ENCODE results near the gene XIRP2. TPM values are rescaled to one million over a fixed set of nuclear protein-coding genes. Genes with fewer than 3 reads are reported as not detected.

XIRP2 gene
- total and polyA plus RNA-seq, 4 donors, result under 0.01 to 0.14 (median 0.01) TPM; not detected in 1

DNA sequence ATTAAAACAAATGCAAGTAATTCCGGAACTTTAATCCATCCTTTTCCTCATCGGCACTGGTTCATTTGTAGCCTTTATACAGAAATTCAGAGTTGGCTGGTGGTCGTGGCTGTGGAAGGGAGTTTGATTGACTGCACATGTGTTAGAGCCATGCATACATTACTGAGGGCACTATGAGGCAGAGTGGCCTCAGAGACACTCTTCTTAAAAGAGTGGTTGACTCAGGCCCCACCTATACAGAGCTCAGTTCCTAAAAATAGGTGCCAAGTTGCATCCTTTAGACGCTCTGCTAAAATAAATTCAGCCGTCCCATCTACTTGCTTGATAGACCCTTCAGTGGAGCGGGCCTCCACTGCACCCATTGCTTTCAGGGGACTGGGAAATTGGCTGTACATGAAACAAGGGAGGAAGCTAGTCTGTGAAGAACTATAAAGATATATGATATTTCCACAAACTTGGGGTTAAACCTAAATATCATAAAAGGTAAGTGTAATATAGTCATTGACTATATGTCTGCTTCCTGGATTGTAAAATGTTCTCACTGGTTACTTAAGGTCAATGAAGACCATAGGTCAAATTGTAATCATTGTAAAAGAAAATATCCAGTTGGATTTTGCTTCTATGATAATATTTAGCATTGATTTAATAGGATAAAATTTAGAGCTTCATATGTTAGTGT, 298.9 kb downstream of the XIRP2 start:
- no peaks in the 10 kb centered on the region for H3K27me3 ChIP-seq (ENCODE audit: control insufficient read depth in 4 of 4, insufficient read depth in 4 of 4, low read length in 3 of 4)
- H3K9me3 ChIP-seq (ENCODE audit: control insufficient read depth in 4 of 4, low read length in 3 of 4), result no peaks in the 10 kb centered on the region
- WGBS, result 84% methylated on average over 6 of the region's 6 CpGs
- H3K27ac ChIP-seq (ENCODE audit: low read depth in 1 of 2, low read length in 2 of 2), result no peak overlapping the region
- no peaks in the 10 kb centered on the region for H3K4me1 ChIP-seq (ENCODE audit: control insufficient read depth in 4 of 4, insufficient read depth in 4 of 4, low read length in 3 of 4)
- TF ChIP-seq JUND (IDR thresholded peaks at IDR 0.05), result no peak
- no peak for TF ChIP-seq EGR1 (IDR thresholded peaks at IDR 0.05; ENCODE audit: low read depth in 2 of 2)
- DNase-seq (ENCODE audit: low spot score), result no peak
- H3K9ac ChIP-seq (ENCODE audit: low read depth in 1 of 2, low read length in 2 of 2), result no peak overlapping the region
- H3K36me3 ChIP-seq (ENCODE audit: control insufficient read depth in 4 of 4, insufficient read depth in 3 of 4, low read depth in 1 of 4, low read length in 3 of 4), result no peaks in the 10 kb centered on the region
- H3K4me3 ChIP-seq (ENCODE audit: low read depth in 1 of 3, low read length in 3 of 3), result no peak overlapping the region

DNA sequence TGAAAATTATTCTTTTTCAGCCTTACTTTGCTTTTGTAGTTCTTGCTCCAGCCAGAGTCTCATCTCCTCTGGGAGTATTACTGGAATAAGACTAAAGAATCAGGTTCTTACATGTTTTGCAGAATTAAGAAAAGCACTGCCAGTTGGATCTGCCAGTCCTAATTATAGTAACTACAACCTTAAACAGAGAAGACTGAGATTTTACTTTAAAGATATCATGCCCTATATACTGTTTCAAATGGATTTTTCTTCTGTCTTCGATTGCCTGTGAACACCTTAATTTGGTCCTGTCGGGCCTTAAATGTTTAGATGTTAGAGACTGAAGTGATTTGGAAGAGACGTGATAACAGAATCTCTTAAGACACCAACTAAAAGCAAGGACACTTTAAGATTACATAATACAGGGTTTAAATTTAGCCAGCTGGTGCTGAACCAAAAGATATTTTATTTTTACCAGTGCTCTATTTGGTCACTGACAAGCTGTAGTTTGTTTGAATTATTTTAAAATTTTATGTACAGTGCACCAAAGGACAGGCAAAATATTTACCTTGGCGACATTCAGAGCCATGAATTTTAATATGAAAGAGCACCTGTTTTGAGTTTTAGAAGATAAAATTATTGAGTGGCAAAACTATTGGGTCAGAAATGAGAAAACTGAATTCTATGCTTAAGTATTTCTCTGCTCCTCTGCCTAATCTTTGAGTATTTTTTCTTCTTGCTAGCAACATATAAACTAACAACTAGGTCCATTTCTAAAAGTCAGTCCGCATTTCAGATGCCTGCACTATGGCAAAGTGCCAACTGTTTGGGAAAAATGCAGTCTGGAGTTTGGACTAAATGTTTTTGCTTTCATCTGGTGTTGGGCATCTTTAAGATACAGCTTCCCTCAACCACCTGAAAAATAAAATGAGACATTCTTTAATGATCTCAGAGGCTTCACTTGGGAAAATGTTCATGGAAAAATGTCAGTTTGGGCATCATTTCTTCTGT, 300.0 kb downstream of the XIRP2 start:
- Histone ChIP-seq H3K9ac (ENCODE audit: low read depth in 1 of 2, low read length in 2 of 2) (no peak overlapping the region), H3K4me1 (ENCODE audit: control insufficient read depth in 4 of 4, insufficient read depth in 4 of 4, low read length in 3 of 4) (no peaks in the 10 kb centered on the region), H3K27me3 (ENCODE audit: control insufficient read depth in 4 of 4, insufficient read depth in 4 of 4, low read length in 3 of 4) (no peaks in the 10 kb centered on the region), H3K4me3 (ENCODE audit: low read depth in 1 of 3, low read length in 3 of 3) (no peak overlapping the region), H3K9me3 (ENCODE audit: control insufficient read depth in 4 of 4, low read length in 3 of 4) (no peaks in the 10 kb centered on the region), H3K27ac (ENCODE audit: low read depth in 1 of 2, low read length in 2 of 2) (no peak overlapping the region), H3K36me3 (ENCODE audit: control insufficient read depth in 4 of 4, insufficient read depth in 3 of 4, low read depth in 1 of 4, low read length in 3 of 4) (no peaks in the 10 kb centered on the region)
- WGBS, result 67% methylated on average over 5 of the region's 5 CpGs
- TF ChIP-seq, protein P1, sequence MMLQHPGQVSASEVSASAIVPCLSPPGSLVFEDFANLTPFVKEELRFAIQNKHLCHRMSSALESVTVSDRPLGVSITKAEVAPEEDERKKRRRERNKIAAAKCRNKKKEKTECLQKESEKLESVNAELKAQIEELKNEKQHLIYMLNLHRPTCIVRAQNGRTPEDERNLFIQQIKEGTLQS (IDR thresholded peaks at IDR 0.05), result no peak
- TF ChIP-seq, protein P2, sequence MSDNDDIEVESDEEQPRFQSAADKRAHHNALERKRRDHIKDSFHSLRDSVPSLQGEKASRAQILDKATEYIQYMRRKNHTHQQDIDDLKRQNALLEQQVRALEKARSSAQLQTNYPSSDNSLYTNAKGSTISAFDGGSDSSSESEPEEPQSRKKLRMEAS (IDR thresholded peaks at IDR 0.05), result no peak
- TF ChIP-seq TAF1 (conservative IDR thresholded peaks at IDR 0.05), result no peak
- no peak for TF ChIP-seq FOXA1 (IDR thresholded peaks at IDR 0.05)
- TF ChIP-seq FOXA2 (IDR thresholded peaks at IDR 0.05), result no peak
- TF ChIP-seq, protein P3, sequence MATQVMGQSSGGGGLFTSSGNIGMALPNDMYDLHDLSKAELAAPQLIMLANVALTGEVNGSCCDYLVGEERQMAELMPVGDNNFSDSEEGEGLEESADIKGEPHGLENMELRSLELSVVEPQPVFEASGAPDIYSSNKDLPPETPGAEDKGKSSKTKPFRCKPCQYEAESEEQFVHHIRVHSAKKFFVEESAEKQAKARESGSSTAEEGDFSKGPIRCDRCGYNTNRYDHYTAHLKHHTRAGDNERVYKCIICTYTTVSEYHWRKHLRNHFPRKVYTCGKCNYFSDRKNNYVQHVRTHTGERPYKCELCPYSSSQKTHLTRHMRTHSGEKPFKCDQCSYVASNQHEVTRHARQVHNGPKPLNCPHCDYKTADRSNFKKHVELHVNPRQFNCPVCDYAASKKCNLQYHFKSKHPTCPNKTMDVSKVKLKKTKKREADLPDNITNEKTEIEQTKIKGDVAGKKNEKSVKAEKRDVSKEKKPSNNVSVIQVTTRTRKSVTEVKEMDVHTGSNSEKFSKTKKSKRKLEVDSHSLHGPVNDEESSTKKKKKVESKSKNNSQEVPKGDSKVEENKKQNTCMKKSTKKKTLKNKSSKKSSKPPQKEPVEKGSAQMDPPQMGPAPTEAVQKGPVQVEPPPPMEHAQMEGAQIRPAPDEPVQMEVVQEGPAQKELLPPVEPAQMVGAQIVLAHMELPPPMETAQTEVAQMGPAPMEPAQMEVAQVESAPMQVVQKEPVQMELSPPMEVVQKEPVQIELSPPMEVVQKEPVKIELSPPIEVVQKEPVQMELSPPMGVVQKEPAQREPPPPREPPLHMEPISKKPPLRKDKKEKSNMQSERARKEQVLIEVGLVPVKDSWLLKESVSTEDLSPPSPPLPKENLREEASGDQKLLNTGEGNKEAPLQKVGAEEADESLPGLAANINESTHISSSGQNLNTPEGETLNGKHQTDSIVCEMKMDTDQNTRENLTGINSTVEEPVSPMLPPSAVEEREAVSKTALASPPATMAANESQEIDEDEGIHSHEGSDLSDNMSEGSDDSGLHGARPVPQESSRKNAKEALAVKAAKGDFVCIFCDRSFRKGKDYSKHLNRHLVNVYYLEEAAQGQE (IDR thresholded peaks at IDR 0.05), result no peak
- TF ChIP-seq YY1 (IDR thresholded peaks at IDR 0.05), result no peak
- no peak for TF ChIP-seq EGR1 (IDR thresholded peaks at IDR 0.05; ENCODE audit: low read depth in 2 of 2)
- no peak for TF ChIP-seq SP1 (IDR thresholded peaks at IDR 0.05)
- TF ChIP-seq HNF4G (IDR thresholded peaks at IDR 0.05), result no peak
- TF ChIP-seq NR2F2 (IDR thresholded peaks at IDR 0.05), result no peak
- no peak for TF ChIP-seq RAD21 (IDR thresholded peaks at IDR 0.05)
- no peak for TF ChIP-seq HNF4A (conservative IDR thresholded peaks at IDR 0.05)
- TF ChIP-seq RXRA (IDR thresholded peaks at IDR 0.05), result no peak
- TF ChIP-seq JUND (IDR thresholded peaks at IDR 0.05), result no peak
- TF ChIP-seq, protein P4, sequence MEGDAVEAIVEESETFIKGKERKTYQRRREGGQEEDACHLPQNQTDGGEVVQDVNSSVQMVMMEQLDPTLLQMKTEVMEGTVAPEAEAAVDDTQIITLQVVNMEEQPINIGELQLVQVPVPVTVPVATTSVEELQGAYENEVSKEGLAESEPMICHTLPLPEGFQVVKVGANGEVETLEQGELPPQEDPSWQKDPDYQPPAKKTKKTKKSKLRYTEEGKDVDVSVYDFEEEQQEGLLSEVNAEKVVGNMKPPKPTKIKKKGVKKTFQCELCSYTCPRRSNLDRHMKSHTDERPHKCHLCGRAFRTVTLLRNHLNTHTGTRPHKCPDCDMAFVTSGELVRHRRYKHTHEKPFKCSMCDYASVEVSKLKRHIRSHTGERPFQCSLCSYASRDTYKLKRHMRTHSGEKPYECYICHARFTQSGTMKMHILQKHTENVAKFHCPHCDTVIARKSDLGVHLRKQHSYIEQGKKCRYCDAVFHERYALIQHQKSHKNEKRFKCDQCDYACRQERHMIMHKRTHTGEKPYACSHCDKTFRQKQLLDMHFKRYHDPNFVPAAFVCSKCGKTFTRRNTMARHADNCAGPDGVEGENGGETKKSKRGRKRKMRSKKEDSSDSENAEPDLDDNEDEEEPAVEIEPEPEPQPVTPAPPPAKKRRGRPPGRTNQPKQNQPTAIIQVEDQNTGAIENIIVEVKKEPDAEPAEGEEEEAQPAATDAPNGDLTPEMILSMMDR (IDR thresholded peaks at IDR 0.05; ENCODE audit: low read depth, low read length, missing input control), result no peak
- TF ChIP-seq GABPA (IDR thresholded peaks at IDR 0.05 in 1 of 2, conservative IDR thresholded peaks at IDR 0.05 in 1 of 2), result no peak
- TF ChIP-seq, protein P5, sequence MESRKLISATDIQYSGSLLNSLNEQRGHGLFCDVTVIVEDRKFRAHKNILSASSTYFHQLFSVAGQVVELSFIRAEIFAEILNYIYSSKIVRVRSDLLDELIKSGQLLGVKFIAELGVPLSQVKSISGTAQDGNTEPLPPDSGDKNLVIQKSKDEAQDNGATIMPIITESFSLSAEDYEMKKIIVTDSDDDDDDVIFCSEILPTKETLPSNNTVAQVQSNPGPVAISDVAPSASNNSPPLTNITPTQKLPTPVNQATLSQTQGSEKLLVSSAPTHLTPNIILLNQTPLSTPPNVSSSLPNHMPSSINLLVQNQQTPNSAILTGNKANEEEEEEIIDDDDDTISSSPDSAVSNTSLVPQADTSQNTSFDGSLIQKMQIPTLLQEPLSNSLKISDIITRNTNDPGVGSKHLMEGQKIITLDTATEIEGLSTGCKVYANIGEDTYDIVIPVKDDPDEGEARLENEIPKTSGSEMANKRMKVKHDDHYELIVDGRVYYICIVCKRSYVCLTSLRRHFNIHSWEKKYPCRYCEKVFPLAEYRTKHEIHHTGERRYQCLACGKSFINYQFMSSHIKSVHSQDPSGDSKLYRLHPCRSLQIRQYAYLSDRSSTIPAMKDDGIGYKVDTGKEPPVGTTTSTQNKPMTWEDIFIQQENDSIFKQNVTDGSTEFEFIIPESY (IDR thresholded peaks at IDR 0.05), result no peak
- no peak for DNase-seq (ENCODE audit: low spot score)

All from liver (tissue), 9 donors.